NCI-H2227 treated with DMSO at 0.1 percent for 48 hours (cell line): Measurements from ENCODE around the gene VIPAS39.

Source experiments
- DNase-seq: peaks from one replicate; lab custom pipeline; 2025; lab: John Stamatoyannopoulos, UW

VIPAS39 gene

GRCh38 chr14:77457522-77458248 lies at the start of gene VIPAS39, which contains the start of gene AHSA1:
Gene VIPAS39, minus strand, starts transcription at chr14:77457601. Its CDS starts 3,499 bp downstream, at chr14:77454102.
Gene AHSA1, plus strand, starts transcription at chr14:77458093. Its CDS starts 97 bp downstream, at chr14:77458190.
- peak; percentile 98 for DNase-seq

GRCh38 chr14:77505031-77505430 lies 47.6 kb upstream of the VIPAS39 start:
- DNase-seq: no peak

- DNase-seq: no peak
These were observed 45.7 kb upstream of the VIPAS39 start for GRCh38 chr14:77503138-77503537.

- DNase-seq: no peak
These were observed 44.8 kb upstream of the VIPAS39 start for GRCh38 chr14:77502109-77502782.

GRCh38 chr14:77498984-77499527 lies 41.7 kb upstream of the VIPAS39 start:
- no peak for DNase-seq

GRCh38 chr14:77498120-77498979 lies 40.9 kb upstream of the VIPAS39 start, which contains the start of gene ISM2:
Gene ISM2, minus strand, starts transcription at chr14:77498816. Its CDS starts 23 bp downstream, at chr14:77498793.
- DNase-seq: no peak

GRCh38 chr14:77495334-77495733 lies 37.9 kb upstream of the VIPAS39 start:
- no peak for DNase-seq

GRCh38 chr14:77491056-77491455 lies 33.7 kb upstream of the VIPAS39 start:
- no peak for DNase-seq

- DNase-seq: no peak
These were observed 33.1 kb upstream of the VIPAS39 start for GRCh38 chr14:77490347-77490986.

GRCh38 chr14:77489041-77489440 lies 31.6 kb upstream of the VIPAS39 start:
- no peak for DNase-seq

GRCh38 chr14:77488558-77488957 lies 31.2 kb upstream of the VIPAS39 start:
- no peak for DNase-seq

GRCh38 chr14:77485901-77486678 lies 28.7 kb upstream of the VIPAS39 start:
- no peak for DNase-seq

- no peak for DNase-seq
These were observed 27.9 kb upstream of the VIPAS39 start for GRCh38 chr14:77485256-77485655.

- DNase-seq: no peak
These were observed 25.0 kb upstream of the VIPAS39 start for GRCh38 chr14:77482422-77482821.

GRCh38 chr14:77478796-77479195 lies 21.4 kb upstream of the VIPAS39 start:
- DNase-seq: no peak

- no peak for DNase-seq
These were observed 20.6 kb upstream of the VIPAS39 start for GRCh38 chr14:77478029-77478428.

- DNase-seq: no peak
These were observed 18.2 kb upstream of the VIPAS39 start for GRCh38 chr14:77475432-77476115.

- no peak for DNase-seq
These were observed 17.2 kb upstream of the VIPAS39 start for GRCh38 chr14:77474479-77475177.

GRCh38 chr14:77473921-77474320 lies 16.5 kb upstream of the VIPAS39 start:
- no peak for DNase-seq
